ENCODE results near the gene SRBD1.

DNA sequence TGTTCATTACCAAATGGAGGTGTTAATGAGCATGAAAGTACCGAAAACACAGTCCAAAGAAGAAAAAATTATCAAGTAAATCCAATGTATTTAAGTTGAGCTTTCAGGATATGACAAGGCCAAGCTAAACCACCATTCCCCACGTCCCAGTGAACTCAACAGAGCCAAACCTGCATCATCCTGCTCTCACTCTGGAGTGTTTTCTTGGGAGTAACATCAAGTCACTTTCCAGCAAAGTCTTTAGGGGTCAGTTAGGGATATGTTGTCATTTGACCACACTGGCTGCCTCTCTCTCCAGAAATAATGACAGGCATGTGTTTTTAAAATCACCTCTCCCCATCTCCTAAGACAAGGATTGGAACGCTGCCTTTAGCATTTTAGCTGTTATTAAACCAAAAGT, 140.5 kb downstream of the SRBD1 start:
- no peak for TF ChIP-seq EZH2 (IDR thresholded peaks at IDR 0.05; ENCODE audit: borderline replicate concordance, low read depth, low read length, severe bottlenecking)
- TF ChIP-seq, protein P1, sequence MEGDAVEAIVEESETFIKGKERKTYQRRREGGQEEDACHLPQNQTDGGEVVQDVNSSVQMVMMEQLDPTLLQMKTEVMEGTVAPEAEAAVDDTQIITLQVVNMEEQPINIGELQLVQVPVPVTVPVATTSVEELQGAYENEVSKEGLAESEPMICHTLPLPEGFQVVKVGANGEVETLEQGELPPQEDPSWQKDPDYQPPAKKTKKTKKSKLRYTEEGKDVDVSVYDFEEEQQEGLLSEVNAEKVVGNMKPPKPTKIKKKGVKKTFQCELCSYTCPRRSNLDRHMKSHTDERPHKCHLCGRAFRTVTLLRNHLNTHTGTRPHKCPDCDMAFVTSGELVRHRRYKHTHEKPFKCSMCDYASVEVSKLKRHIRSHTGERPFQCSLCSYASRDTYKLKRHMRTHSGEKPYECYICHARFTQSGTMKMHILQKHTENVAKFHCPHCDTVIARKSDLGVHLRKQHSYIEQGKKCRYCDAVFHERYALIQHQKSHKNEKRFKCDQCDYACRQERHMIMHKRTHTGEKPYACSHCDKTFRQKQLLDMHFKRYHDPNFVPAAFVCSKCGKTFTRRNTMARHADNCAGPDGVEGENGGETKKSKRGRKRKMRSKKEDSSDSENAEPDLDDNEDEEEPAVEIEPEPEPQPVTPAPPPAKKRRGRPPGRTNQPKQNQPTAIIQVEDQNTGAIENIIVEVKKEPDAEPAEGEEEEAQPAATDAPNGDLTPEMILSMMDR (IDR thresholded peaks at IDR 0.05; ENCODE audit: borderline replicate concordance, extremely low read depth, low read length, poor library complexity, severe bottlenecking), result no peak
